Glutamatergic neuron (in vitro differentiated cells): ENCODE data around the gene SPECC1. TPM values are rescaled to one million over a fixed set of nuclear protein-coding genes. Genes with fewer than 3 reads are reported as not detected.
"Not testable (repeated sequence)": the region's sequence is repeated elsewhere in the genome, so short reads cannot be mapped to it uniquely, and the experiment has no call there.

ENCODE experiments used
- DNase-seq: peaks from one replicate; pipeline ENCODE4 v3.0.0; 2022
- H3K27ac Mint-ChIP-seq: one replicate; pipeline ENCODE4 v1.8.0; 2020; ENCODE audit warnings: mild to moderate bottlenecking, mixed read lengths, inconsistent platforms; ENCODE audit not compliant: unreplicated experiment
- H3K27me3 Mint-ChIP-seq: one replicate; pipeline ENCODE4 v1.8.0; 2020; ENCODE audit warnings: mild to moderate bottlenecking, moderate library complexity, mixed read lengths, inconsistent platforms; ENCODE audit not compliant: unreplicated experiment
- H3K36me3 Mint-ChIP-seq: one replicate; pipeline ENCODE4 v1.8.0; 2020; ENCODE audit warnings: mild to moderate bottlenecking, mixed read lengths, inconsistent platforms; ENCODE audit not compliant: unreplicated experiment
- H3K4me1 Mint-ChIP-seq: one replicate; pipeline ENCODE4 v1.8.0; 2020; ENCODE audit warnings: mild to moderate bottlenecking, low read depth, mixed read lengths, inconsistent platforms; ENCODE audit not compliant: unreplicated experiment
- H3K4me3 Mint-ChIP-seq: one replicate; pipeline ENCODE4 v1.8.0; 2020; ENCODE audit warnings: mild to moderate bottlenecking, mixed read lengths, inconsistent platforms; ENCODE audit not compliant: unreplicated experiment
- H3K9me3 Mint-ChIP-seq: one replicate; pipeline ENCODE4 v1.8.0; 2020; ENCODE audit warnings: mild to moderate bottlenecking, moderate library complexity, mixed read lengths, inconsistent platforms; ENCODE audit not compliant: unreplicated experiment
- long read RNA-seq: library from polyadenylated mRNA; unstranded; transcript quantifications from one replicate; pipeline ENCODE4 v2.0.0, GENCODE V29; 2020; ENCODE audit not compliant: unreplicated experiment
- total RNA-seq: library from RNA; stranded (reverse); fragmentation: NEBNext Ultra II Directional; extraction: Animal tissue kit (Norgen Biotek cat#: 25700); gene quantifications from one replicate; pipeline ENCODE4 v1.2.1, GENCODE V29; 2021; ENCODE audit not compliant: unreplicated experiment
- TF ChIP-seq, protein P1 (sequence below): fragments of 200-600 bp; sonication (generic); IDR thresholded peaks from one replicate; pipeline ENCODE4 v1.5.0; 2021; ENCODE audit not compliant: partially characterized antibody, unreplicated experiment

The SPECC1 gene, protein sequence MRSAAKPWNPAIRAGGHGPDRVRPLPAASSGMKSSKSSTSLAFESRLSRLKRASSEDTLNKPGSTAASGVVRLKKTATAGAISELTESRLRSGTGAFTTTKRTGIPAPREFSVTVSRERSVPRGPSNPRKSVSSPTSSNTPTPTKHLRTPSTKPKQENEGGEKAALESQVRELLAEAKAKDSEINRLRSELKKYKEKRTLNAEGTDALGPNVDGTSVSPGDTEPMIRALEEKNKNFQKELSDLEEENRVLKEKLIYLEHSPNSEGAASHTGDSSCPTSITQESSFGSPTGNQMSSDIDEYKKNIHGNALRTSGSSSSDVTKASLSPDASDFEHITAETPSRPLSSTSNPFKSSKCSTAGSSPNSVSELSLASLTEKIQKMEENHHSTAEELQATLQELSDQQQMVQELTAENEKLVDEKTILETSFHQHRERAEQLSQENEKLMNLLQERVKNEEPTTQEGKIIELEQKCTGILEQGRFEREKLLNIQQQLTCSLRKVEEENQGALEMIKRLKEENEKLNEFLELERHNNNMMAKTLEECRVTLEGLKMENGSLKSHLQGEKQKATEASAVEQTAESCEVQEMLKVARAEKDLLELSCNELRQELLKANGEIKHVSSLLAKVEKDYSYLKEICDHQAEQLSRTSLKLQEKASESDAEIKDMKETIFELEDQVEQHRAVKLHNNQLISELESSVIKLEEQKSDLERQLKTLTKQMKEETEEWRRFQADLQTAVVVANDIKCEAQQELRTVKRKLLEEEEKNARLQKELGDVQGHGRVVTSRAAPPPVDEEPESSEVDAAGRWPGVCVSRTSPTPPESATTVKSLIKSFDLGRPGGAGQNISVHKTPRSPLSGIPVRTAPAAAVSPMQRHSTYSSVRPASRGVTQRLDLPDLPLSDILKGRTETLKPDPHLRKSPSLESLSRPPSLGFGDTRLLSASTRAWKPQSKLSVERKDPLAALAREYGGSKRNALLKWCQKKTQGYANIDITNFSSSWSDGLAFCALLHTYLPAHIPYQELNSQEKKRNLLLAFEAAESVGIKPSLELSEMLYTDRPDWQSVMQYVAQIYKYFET
- total RNA-seq = 60.6 TPM
- long read RNA-seq, full-length matches to known transcripts = 1 of 7 reads
- long read RNA-seq, partial matches to known transcripts = 4 of 7 reads
- long read RNA-seq, other reads (novel, unspliced or antisense) = 2 of 7 reads

DNA sequence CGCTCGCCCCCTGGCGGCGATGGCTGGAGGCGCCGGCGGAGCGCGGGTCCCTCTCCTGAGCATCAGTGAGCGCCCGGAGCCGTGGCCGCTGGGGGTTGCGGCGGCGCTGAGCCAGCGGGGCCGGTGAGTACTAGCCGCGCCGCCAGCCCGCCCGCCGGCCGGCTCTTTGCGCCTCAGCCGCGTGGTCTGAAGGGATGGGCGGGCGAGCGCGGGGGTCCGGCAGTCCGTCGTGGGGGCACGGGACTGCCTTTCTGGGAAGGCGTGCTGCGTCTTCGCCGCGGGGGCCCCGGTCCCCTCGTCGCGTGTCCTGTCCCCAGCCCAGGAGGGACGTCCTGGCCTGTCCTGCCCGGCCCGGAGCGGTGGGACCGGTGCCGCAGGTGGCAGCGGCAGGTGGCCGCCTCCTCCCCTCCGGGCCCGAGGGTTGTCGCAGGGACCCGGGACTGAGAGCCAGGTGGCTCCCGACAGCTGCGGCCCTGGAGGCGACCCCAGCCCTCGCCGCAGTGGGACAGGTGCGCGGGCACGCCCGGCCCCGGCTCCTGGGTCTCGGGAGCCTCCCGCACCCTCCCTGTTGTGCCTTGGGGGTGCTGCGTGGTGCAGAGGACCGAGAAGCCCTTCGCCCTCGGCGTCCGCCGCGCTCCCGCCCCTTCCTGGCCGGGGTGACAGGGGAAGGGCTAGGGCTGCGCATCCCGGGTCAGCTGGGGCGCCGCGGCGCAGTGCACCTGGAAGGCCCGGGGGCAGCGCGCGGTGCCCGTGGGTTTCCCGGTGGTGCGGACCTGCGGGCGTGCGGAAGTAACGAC, at the start of gene SPECC1:
Gene SPECC1 (plus strand): TSS at position 58 of the 797 bp plus-strand sequence. CDS start 87,293 bp downstream, outside the sequence.
- TF ChIP-seq, protein P1, sequence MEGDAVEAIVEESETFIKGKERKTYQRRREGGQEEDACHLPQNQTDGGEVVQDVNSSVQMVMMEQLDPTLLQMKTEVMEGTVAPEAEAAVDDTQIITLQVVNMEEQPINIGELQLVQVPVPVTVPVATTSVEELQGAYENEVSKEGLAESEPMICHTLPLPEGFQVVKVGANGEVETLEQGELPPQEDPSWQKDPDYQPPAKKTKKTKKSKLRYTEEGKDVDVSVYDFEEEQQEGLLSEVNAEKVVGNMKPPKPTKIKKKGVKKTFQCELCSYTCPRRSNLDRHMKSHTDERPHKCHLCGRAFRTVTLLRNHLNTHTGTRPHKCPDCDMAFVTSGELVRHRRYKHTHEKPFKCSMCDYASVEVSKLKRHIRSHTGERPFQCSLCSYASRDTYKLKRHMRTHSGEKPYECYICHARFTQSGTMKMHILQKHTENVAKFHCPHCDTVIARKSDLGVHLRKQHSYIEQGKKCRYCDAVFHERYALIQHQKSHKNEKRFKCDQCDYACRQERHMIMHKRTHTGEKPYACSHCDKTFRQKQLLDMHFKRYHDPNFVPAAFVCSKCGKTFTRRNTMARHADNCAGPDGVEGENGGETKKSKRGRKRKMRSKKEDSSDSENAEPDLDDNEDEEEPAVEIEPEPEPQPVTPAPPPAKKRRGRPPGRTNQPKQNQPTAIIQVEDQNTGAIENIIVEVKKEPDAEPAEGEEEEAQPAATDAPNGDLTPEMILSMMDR = peak; percentile 100
- Mint-ChIP-seq H3K27me3 (peaks cover 4% of the 10 kb centered on the region), H3K4me1 (no peaks in the 10 kb centered on the region), H3K4me3 (peak within 1 kb of the TSS; percentile 94), H3K27ac (peak within 1 kb of the TSS; percentile 74), H3K36me3 (no peaks in the 10 kb centered on the region), H3K9me3 (no peaks in the 10 kb centered on the region)
- DNase-seq = peak; percentile 95

DNA sequence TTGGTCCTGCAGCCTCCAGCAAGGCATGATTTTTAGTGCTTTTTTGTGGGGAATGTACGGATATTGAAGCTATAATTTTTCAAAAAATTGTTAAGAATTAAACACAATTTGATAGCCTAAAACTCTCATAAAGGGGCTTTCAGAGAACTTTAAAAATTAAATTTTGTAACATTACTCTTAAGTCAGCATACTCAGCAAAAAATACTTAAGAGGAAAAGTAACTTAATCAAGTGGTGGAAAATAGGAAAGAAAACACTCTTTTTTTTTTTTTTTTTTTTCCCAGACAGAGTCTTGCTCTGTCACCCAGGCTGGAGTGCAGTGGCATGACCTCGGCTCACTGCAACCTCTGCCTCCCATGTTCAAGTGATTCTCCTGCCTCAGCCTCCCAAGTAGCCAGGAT, 46.2 kb upstream of the SPECC1 start:
- H3K27me3 Mint-ChIP-seq, H3K9me3 Mint-ChIP-seq: not testable (repeated sequence)

DNA sequence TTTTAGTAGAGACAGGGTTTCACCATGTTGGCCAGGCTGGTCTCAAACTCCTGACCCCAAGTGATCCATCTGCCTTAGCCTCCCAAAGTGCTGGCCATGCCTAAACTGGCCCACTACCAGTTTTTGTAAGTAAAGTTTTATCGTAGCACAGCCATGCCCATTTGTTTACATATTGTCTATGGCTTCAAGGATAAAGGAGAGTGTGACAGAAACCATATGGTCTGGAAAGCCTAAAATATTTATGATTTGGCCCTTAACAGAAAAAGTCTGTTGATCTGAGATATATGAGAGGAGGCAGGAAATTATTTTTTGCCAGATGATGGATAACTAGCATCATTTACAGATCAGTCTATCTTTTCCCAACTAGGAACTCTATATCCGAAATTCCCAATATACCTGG, 36.0 kb upstream of the SPECC1 start:
- Mint-ChIP-seq H3K9me3 (peaks cover 2% of the 10 kb centered on the region), H3K27ac (no peak overlapping the region), H3K27me3 (peaks cover 2% of the 10 kb centered on the region), H3K36me3 (no peaks in the 10 kb centered on the region), H3K4me1 (no peaks in the 10 kb centered on the region), H3K4me3 (no peak overlapping the region)
- TF ChIP-seq, protein P1 = no peak
- DNase-seq = no peak

More for the DNA sequence above, 46.2 kb upstream of the SPECC1 start:
- H3K36me3 Mint-ChIP-seq, DNase-seq, H3K4me1 Mint-ChIP-seq, H3K27ac Mint-ChIP-seq, H3K4me3 Mint-ChIP-seq: not testable (repeated sequence)

DNA sequence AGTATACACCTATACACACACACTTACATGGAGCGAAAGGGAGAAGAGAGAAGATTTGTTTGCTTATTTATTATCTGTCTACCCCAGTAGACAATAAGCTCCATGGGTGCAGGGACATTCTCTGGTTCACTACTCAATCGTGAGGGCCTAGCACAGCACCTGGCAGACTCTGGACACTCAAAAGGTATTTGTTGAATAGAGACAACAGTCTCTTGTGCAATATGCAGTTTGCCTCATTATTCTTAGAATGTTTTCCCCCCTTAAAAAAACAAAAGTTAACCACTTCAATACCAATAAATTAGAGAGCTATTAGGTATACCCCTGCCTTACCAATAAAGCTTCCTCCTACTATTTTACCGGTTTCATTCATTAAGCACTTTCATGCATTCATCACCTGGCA, 33.6 kb upstream of the SPECC1 start:
- Mint-ChIP-seq H3K4me1 (no peaks in the 10 kb centered on the region), H3K9me3 (peaks cover 9% of the 10 kb centered on the region), H3K27me3 (peaks cover 2% of the 10 kb centered on the region), H3K4me3 (peak overlapping the region; percentile 32), H3K27ac (no peak overlapping the region), H3K36me3 (no peaks in the 10 kb centered on the region)
- TF ChIP-seq, protein P1 = no peak
- DNase-seq = no peak
